Measurements from ENCODE around the gene ARRB1. TPM values are rescaled to one million over a fixed set of nuclear protein-coding genes. Genes with fewer than 3 reads are reported as not detected.
A peak's percentile ranks its signal among the peaks of the same experiment; 100 is the strongest.

The ARRB1 gene
- total RNA-seq, 1 donor from 2014 or later: 53.8 TPM

DNA sequence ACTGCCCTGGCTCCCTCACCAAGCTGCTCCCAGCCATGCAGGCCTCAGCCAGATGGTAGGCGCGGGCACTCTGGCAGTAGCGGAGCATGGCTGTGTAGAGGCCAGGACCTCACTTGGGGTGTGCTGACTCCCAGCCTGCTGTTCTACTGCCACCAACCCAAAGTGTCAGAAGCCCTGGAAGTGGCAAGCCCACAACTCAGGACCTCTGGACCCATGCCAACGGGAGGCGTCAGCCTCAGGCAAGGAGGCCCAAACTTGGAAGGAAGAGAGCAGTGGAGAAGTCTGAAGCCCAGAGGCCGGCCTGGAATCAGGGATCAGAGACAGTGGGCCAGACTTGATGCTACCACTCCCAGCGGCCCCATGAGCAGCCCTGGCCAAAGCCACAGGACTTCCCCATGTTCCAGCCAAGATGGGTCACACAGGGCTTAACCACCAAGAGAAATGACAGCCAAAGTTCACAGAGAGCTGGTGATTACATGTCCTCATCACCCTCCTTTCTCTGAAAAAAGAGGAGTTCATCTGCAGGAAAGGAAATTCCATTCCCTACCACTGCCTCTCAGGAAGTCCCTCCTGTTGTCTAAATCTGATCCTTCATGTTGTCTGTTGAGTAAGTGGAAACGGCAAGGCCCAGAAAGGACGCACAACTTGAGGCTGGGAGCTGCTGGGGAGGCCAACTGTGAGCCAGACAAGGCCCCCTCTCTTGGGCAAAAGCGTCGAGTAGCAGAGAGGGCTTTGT is 4.4 kb downstream of the ARRB1 start:
- H3K27ac Mint-ChIP-seq (ENCODE audit: unreplicated experiment): peak overlapping the region; percentile 2

DNA sequence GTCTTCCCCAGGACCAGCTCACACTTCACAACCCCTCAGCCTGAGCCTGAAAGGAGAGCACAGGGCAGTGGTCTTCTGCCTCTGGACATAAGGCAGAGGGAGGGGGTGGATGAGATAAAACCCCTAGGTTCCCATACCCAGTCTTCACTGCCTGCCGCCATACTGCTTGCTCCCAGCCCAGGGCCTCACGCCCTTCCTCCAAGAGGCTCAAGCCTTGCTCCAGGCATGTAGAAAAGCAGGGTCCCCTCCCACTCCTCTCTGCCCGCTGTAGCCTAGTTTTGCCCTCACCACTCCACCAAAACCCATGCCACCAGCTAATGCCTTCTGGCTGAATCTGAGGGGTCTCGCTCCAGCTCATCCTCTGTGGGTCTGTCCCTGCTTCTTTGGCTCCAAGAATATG is 5.2 kb downstream of the ARRB1 start:
- Mint-ChIP-seq H3K36me3 (ENCODE audit: low read depth) (no peaks in the 10 kb centered on the region), H3K9me3 (no peaks in the 10 kb centered on the region), H3K27ac (ENCODE audit: unreplicated experiment) (peak overlapping the region; percentile 76), H3K4me1 (peaks cover 90% of the 10 kb centered on the region), H3K27me3 (ENCODE audit: low read depth) (peaks cover 5% of the 10 kb centered on the region), H3K4me3 (peak overlapping the region; percentile 56)
- TF ChIP-seq, protein P1, sequence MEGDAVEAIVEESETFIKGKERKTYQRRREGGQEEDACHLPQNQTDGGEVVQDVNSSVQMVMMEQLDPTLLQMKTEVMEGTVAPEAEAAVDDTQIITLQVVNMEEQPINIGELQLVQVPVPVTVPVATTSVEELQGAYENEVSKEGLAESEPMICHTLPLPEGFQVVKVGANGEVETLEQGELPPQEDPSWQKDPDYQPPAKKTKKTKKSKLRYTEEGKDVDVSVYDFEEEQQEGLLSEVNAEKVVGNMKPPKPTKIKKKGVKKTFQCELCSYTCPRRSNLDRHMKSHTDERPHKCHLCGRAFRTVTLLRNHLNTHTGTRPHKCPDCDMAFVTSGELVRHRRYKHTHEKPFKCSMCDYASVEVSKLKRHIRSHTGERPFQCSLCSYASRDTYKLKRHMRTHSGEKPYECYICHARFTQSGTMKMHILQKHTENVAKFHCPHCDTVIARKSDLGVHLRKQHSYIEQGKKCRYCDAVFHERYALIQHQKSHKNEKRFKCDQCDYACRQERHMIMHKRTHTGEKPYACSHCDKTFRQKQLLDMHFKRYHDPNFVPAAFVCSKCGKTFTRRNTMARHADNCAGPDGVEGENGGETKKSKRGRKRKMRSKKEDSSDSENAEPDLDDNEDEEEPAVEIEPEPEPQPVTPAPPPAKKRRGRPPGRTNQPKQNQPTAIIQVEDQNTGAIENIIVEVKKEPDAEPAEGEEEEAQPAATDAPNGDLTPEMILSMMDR (conservative IDR thresholded peaks at IDR 0.05): no peak
- no peak for DNase-seq (ENCODE audit: low read depth, low spot score)

More for the DNA sequence above, 4.4 kb downstream of the ARRB1 start:
- Mint-ChIP-seq H3K9me3 (no peaks in the 10 kb centered on the region), H3K36me3 (ENCODE audit: low read depth) (no peaks in the 10 kb centered on the region), H3K4me1 (peaks cover 88% of the 10 kb centered on the region), H3K27me3 (ENCODE audit: low read depth) (peaks cover 5% of the 10 kb centered on the region), H3K4me3 (peak overlapping the region; percentile 28)
- TF ChIP-seq, protein P1 (conservative IDR thresholded peaks at IDR 0.05): no peak
- DNase-seq (ENCODE audit: low read depth, low spot score): no peak

DNA sequence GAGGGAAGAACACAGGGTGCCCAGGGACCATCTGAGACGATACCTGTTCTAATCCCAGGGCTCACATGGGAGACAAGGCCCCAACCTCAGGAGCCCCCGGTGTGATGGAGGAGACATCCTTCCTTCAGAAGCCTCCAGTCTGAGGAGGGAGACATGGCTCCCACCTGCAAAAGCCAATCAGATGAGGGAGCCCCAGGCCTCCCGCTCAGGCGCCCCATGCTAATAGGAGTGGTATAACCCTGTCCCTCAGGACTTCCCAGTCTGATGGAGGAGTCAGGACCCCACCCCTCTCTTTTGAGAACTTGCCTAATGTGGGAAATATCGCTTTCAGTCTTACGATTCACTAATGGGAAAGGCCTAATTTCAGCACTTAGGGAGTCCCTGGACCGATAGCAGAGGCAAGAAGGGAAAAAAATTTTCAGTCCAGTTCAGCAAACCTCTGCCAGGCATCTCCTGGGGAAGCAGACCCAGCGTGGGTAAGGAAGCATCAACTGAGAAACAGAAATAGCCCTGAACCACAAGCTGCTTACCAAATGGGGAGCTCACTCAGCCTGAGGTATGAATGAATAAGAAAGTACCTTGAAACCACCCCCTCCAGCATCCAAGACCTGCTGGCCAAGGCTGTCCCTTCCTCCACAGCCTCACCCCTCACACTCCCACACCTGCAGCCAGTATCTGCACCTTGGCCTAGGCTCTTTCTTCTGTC is 5.9 kb downstream of the ARRB1 start:
- Mint-ChIP-seq H3K9me3 (no peaks in the 10 kb centered on the region), H3K27me3 (ENCODE audit: low read depth) (peaks cover under 1% of the 10 kb centered on the region), H3K4me1 (peaks cover 92% of the 10 kb centered on the region), H3K27ac (ENCODE audit: unreplicated experiment) (peak overlapping the region; percentile 76), H3K36me3 (ENCODE audit: low read depth) (no peaks in the 10 kb centered on the region), H3K4me3 (peak overlapping the region; percentile 59)
- DNase-seq (ENCODE audit: low read depth, low spot score): no peak
- TF ChIP-seq, protein P1 (conservative IDR thresholded peaks at IDR 0.05): no peak

DNA sequence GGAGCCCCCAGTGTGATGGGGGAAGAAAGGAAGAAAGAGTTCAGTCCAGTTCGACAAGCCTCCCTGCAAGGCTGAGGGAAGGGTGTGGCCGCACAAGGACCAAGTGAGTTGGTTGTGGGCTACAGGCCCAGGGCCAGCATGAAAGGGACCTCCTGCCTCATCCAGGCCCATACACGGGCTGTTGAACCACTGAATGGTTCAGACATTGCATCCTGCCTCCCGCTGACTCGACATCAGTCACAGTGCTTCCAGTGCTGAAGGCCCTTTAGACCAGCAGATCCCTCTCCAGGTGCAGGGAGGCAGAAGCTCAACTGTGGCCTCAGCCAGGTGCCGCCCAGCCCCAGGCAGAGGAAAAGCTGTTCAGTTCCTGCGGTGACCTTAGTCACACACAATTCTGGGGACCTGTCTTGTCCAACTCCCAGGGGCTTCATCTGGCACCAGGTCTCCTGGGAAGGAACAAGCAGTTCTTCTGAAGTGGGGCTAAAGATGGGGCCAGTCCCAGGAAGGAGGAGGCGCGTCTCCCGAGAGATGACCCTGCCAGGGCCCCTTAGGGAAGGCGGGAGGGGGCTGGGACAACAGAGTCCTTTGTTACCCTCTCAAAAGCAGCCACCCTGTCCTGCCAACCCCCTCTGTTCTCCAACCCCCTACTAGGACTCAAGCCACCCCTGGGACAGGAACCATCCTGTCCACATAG is 6.6 kb downstream of the ARRB1 start:
- Mint-ChIP-seq H3K27ac (ENCODE audit: unreplicated experiment) (peak overlapping the region; percentile 76), H3K4me3 (peak overlapping the region; percentile 59), H3K9me3 (no peaks in the 10 kb centered on the region), H3K36me3 (ENCODE audit: low read depth) (no peaks in the 10 kb centered on the region), H3K4me1 (peaks cover 92% of the 10 kb centered on the region), H3K27me3 (ENCODE audit: low read depth) (no peaks in the 10 kb centered on the region)
- no peak for DNase-seq (ENCODE audit: low read depth, low spot score)
- TF ChIP-seq, protein P1 (conservative IDR thresholded peaks at IDR 0.05): no peak

DNA sequence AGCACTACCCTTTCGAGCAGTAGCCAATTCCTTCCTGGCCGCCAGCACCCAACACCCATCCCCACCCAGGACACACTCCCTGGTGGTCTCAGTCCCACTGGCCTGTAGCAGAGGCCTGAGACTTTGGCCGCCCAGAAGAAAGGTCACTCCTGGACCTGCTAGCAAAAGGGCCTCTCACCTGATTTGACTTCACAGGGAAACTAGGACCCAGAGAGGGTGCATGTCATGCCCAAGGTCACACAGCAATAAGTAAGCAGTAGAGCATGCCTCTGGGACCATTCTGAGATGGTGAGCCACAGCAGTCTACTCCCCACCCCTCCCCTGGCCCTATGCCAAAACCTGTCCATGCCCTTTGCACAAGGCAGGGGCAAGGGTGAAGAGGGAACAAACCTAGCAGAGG is 7.3 kb downstream of the ARRB1 start:
- H3K4me1 Mint-ChIP-seq: peaks cover 92% of the 10 kb centered on the region
- H3K4me3 Mint-ChIP-seq: no peak overlapping the region
- no peak for DNase-seq (ENCODE audit: low read depth, low spot score)
- TF ChIP-seq, protein P1 (conservative IDR thresholded peaks at IDR 0.05): no peak
- H3K36me3 Mint-ChIP-seq (ENCODE audit: low read depth): no peaks in the 10 kb centered on the region
- no peaks in the 10 kb centered on the region for H3K9me3 Mint-ChIP-seq
- H3K27ac Mint-ChIP-seq (ENCODE audit: unreplicated experiment): peak overlapping the region; percentile 57
- H3K27me3 Mint-ChIP-seq (ENCODE audit: low read depth): no peaks in the 10 kb centered on the region
